GM21619 (cell line): Measurements from ENCODE around the gene TCEANC2.

Experiments
- ATAC-seq: cut with Tn5 transposase; IDR thresholded peaks from one replicate; pipeline ENCODE4 v1.9.1; 2021; ENCODE audit not compliant: unreplicated experiment

TCEANC2 gene

DNA sequence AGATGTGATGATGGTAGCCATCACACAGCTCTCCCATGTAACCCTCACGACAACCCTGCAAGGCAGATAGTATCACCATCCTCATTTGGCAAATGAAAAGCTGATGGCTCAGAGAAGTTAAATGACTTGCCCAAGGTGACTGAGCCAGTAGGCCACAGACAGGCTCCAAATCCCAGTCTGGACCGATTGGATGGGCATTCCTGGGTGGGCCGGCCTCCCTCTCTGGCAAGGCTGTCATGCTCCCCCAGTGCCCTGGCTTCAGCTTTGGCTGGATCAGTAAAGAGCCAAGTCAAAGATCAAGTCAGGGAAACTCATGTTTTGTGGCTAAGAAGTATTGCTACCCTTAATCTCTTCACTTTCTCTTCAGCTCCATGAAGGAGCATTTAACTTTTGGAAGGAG is 58.2 kb downstream of the TCEANC2 start:
- ATAC-seq = no peak

DNA sequence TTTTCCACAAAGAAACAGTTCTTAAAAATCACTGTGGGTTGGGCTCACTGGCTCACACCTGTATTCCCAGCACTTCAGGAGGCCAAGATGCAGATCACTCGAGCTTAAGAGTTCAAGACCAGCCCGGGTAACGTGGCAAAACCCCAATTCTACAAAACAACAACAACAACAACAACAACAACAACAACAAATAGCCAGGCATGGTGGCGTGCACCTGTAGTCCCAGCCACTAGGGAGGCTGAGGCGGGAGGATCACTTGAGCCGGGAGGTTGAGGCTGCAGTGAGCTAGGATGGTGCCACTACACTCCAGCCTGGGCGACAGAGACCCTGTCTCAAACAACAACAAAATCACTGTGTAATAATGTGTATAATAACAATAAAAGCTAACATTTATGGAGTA is 58.6 kb downstream of the TCEANC2 start:
- no peak for ATAC-seq

DNA sequence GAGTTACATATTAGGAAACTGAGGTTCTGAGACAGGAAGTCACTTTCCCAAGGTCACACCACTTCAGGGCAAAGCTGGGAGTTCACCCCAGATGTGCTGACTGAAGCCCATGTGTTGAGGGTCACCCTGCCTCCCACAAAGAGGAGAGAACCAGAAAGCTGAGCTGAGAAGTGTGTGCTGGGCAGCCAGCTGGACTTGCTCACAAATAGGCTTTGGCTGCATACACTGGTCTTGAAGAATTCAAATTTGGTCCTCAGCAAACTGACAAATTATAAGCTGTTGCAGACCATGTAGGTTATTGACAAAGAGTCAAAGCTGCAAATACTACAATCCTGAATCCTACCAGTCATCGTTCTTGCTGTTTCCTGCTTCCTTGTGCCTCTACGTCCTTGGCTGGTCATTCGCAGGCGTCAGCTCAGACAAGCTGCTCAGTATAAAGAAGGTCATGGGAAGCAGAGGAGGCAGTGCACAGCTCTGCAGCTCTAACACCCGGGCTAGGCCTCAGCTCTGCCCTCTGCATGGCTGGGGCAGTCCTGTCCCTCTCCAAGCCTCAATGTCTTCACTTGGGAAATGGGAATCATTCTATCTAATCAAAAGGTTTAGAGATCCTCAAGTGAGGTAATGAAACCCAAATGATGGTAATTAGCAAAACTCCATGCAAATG is 59.4 kb downstream of the TCEANC2 start:
- ATAC-seq = no peak

- ATAC-seq = no peak
Measured at GRCh38 chr1:54114001-54114400, 60.6 kb downstream of the TCEANC2 start.

GRCh38 chr1:54114955-54115354 is 61.5 kb downstream of the TCEANC2 start:
- no peak for ATAC-seq

DNA sequence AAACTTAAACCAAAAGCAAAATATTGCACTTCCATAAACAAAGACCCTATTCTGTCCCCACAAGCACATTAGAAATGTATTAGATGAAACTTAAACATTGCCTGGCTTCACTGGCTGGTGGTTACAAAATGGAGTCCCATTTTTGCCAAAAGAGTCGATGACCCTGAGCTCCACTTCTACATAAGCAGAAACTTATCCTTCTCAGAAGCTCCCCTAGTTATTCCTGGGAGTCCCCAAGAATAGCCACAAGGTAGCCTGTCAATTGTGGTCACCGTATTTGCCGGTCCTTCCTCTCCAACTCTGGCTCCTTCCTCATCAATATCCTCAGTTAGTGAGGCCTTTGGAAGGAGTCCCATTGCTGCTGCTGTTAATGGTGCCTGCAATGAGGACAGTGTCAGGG is 62.1 kb downstream of the TCEANC2 start:
- no peak for ATAC-seq

DNA sequence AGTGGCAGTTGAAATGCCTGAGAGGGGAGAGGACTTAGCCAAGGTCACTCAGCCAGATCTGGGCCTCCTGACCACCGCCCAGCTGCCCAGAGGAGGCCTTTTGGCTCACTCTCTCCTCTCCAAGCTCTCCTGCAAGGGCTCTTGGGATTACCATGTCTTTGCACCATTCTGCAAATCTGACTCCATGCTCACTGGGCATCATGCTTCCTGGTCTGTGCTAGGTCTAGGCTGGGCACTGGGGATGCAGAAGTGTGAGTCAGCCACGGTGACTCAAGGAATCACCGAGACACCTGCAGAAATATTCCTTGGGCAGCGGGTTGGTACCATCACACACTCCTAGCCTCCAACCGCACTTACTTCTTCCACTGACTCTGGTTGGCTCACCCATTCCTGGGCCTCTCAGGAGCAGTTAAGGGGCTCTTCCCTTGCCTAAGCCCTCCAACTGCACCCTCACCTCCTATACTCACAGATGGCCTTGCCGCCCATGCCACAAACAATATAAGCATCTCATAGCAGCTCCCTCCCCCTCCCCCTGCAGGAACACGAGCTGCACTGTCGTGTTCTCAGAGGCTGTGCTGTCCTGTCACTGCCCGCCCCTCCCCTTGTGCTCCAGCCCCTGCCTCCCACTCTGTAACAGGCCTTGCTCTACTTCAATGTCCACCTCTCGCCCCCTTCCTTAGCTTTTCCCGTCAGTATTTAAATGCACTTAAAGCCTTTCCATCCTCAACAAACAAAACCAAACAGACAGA is 64.6 kb downstream of the TCEANC2 start:
- no peak for ATAC-seq

DNA sequence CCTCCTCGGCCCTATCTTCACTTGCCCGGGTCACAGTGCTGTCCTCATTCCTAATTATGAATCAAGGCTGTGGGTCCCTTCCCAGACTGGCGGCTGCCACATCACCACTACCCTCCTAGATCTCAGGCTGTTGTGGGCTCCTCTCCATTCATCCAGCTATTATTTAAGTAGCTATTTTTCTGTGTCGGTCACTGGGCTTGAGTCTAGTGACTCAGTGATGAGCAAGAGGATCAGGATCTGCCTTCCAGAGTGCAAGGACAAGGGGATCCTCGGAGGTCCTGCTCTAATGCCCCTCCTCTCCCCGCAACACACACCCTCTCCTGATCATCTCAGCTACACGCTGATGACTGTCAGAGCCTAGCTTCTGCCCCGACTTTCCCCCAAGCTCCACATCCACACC is 65.3 kb downstream of the TCEANC2 start:
- no peak for ATAC-seq

DNA sequence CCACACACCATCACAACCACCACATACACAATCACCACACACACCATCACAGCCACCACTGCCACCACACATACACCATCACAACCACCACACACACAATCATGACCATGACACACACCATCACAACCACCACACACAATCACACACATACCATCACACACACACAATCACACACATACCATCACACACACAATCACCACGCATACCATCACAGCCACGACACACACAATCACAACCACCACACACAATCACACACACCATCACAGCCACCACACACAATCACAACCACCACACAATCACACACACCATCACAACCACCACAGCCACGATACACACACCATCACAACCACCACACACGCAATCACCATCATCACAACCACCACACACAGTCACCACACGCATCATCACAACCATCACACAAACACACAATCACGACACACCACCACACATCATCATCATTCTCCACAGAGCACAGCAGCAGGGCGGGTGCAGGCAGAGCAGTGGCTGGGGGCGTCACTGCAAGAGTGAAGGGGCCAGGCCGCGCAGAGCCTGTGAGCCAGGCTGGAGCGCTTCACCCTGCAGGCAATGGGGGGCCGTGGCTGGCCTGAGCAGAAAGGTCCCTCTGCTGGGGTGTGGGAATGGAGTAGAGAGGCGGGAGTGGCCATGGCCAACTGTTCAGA is 66.8 kb downstream of the TCEANC2 start:
- no peak for ATAC-seq

- no peak for ATAC-seq
Measured at GRCh38 chr1:54120698-54121481, 67.5 kb downstream of the TCEANC2 start.

GRCh38 chr1:54121482-54122134 is 68.2 kb downstream of the TCEANC2 start:
- no peak for ATAC-seq

- ATAC-seq = no peak
Measured at GRCh38 chr1:54122135-54122751, 68.8 kb downstream of the TCEANC2 start.

- no peak for ATAC-seq
Measured at GRCh38 chr1:54122992-54123391, 69.6 kb downstream of the TCEANC2 start.

GRCh38 chr1:54124472-54124871 is 71.1 kb downstream of the TCEANC2 start:
- ATAC-seq = no peak

- ATAC-seq = no peak
Measured at GRCh38 chr1:54124906-54125305, 71.5 kb downstream of the TCEANC2 start.

- ATAC-seq = no peak
Measured at GRCh38 chr1:54125386-54126070, 72.1 kb downstream of the TCEANC2 start.

DNA sequence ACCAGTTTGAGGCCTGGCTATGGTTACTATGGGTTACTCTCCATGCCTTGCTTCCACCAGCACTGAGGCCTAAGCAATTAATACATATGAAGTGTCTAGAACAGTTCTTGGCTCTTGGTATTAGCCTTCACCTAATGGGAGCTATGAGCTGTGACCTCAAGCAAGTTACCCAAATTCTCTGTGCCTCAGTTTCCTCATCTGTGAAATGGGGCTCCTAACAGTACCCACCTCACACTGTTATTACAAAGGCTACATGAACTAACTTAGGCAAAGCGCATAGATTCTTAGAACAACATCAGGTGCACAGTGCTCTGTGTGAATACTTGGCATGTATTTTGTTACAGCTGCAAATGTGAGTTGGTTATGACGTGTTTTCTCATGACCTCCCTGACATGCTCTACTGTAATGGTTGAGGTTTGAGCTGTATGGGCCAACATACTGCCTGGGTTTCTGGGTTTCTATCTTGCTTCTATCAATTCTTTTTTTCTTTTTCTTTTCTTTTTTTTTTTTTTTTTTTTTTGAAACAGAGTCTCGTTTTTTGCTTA is 72.9 kb downstream of the TCEANC2 start:
- ATAC-seq = no peak

DNA sequence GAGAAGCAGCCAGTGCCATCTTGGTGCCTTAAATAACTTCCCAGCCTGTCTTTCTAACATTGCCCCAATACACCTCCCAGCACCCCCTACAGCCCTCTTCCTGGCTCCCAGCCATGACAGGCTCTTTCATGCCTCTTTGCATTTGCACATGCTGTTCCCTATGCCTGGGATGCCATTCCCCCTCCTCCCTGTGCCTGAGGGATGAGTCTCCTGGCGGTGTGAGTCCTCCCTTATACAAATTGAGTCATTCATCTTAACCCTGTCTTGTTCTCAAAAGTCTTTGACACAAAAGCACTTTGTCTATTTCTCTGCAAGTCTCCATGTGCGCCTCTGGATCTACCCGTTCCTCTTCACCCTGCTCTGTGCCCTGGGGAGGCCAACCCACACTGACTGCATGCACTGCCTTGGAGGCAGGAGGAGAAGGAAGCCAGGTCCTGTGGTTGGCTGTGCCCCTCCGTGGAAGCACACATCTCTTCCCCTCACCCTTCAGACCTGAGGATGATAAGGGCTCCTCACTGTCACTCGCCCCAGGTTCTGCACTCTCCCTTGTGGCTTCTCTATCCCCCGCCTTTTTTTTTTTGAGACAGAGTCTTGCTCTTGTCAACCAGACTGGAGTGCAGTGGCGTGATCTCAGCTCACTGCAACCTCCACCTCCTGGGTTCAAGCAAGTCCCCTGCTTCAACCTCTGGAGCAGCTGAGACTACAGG is 74.3 kb downstream of the TCEANC2 start:
- ATAC-seq = no peak

- ATAC-seq = no peak
Measured at GRCh38 chr1:54129858-54130257, 76.5 kb downstream of the TCEANC2 start.
